Right kidney (tissue), 1 donor: ENCODE data around the gene AGAP1.

Experiments
- DNase-seq: peaks from one replicate; pipeline ENCODE4 v3.0.0-alpha.2; 2016

Gene AGAP1

GRCh38 chr2:235485362-235485761, 8.5 kb upstream of the AGAP1 start:
- DNase-seq, result no peak

GRCh38 chr2:235486729-235487128, 7.1 kb upstream of the AGAP1 start:
- no peak for DNase-seq

GRCh38 chr2:235489897-235490296, 3.9 kb upstream of the AGAP1 start:
- no peak for DNase-seq

- no peak for DNase-seq
These were observed 946 bp upstream of the AGAP1 start for GRCh38 chr2:235492850-235493344.

- peak; percentile 83 for DNase-seq
These were observed 455 bp upstream of the AGAP1 start for GRCh38 chr2:235493402-235493774.

GRCh38 chr2:235494716-235495372, 1.0 kb downstream of the AGAP1 start:
- DNase-seq, result peak; percentile 82

- DNase-seq, result no peak
These were observed 1.8 kb downstream of the AGAP1 start for GRCh38 chr2:235495373-235496238.

GRCh38 chr2:235496239-235496621, 2.4 kb downstream of the AGAP1 start:
- no peak for DNase-seq

GRCh38 chr2:235497096-235497495, 3.3 kb downstream of the AGAP1 start:
- DNase-seq, result no peak

- DNase-seq, result no peak
These were observed 4.7 kb downstream of the AGAP1 start for GRCh38 chr2:235498541-235498940.

- no peak for DNase-seq
These were observed 5.3 kb downstream of the AGAP1 start for GRCh38 chr2:235498946-235499812.

GRCh38 chr2:235500110-235500760, 6.4 kb downstream of the AGAP1 start:
- no peak for DNase-seq

GRCh38 chr2:235500761-235501672, 7.2 kb downstream of the AGAP1 start:
- DNase-seq, result no peak

- no peak for DNase-seq
These were observed 7.8 kb downstream of the AGAP1 start for GRCh38 chr2:235501673-235502031.

- DNase-seq, result no peak
These were observed 8.5 kb downstream of the AGAP1 start for GRCh38 chr2:235502336-235502735.

GRCh38 chr2:235504441-235505180, 10.8 kb downstream of the AGAP1 start:
- DNase-seq, result no peak

- DNase-seq, result no peak
These were observed 11.4 kb downstream of the AGAP1 start for GRCh38 chr2:235505181-235505741.

- no peak for DNase-seq
These were observed 12.6 kb downstream of the AGAP1 start for GRCh38 chr2:235506291-235506996.

GRCh38 chr2:235506997-235507615, 13.3 kb downstream of the AGAP1 start:
- DNase-seq, result no peak
